NCI-H146 (cell line): ENCODE data around the gene AMFR.
"Not testable (repeated sequence)": the region's sequence is repeated elsewhere in the genome, so short reads cannot be mapped to it uniquely, and the experiment has no call there.

Source experiments
- DNase-seq: peaks from one replicate; lab custom pipeline; 2025; lab: John Stamatoyannopoulos, UW

The AMFR gene

DNA sequence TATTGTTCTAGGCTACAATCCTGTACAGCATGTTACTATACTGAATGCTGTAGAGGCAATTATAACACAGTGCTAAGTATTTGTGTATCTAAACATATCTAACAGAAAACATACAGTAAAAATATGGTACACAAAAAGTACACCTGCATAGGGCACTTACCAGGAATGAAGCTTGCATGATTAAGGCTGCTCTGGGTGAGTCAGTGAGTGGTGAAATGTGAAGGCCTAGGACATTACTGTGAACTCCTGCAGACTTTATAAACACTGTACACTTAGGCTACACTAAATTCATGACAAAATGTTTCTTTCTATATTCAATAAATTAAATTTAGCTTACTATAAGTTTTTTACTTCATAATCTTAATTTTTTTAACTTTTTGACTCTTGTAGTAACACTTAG is 37.1 kb downstream of the AMFR start:
- no peak for DNase-seq

DNA sequence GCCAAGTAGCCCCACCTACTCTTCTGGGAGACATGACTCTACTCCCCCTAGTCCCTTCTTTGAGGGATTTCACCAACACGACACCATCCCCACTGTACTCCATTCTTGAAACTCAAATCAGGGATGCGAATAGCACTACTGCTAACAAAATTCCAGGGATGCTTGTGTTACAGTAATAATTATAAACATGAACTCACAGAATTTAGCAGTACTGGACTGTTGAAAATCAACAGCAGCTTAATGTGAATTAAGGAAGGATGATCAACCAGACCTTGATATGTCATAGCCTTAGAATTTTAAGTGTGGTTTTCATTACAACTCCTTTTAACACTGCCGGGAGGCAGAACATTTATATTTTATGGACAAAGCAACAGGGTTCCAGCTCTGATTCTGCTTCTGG is 37.9 kb downstream of the AMFR start:
- no peak for DNase-seq

GRCh38 chr16:56384074-56384721 is 41.1 kb downstream of the AMFR start:
- DNase-seq, result no peak

GRCh38 chr16:56382901-56383355 is 42.4 kb downstream of the AMFR start:
- DNase-seq, result no peak

DNA sequence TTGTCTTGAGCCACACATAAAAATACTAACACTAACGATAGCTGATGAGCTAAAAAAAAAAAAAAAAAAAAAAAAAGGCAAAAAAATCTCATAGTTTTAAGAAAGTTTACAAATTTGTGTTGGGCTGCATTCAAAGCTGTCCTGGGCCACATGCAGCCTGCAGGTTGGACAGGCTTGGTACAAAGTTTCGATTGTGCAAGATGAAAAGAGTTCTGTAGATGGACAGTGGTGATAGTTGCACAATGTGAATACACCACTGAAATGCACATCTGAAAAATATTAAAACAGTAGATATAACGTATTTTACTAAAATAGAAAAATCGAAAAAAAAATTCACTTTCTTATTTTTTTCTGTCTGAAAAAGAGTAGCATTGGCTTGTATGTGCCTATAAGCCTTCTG is 42.9 kb downstream of the AMFR start:
- no peak for DNase-seq

- not testable (repeated sequence) for DNase-seq
Measured at GRCh38 chr16:56380778-56381485, 44.4 kb downstream of the AMFR start.

GRCh38 chr16:56379044-56379443 is 46.3 kb downstream of the AMFR start:
- not testable (repeated sequence) for DNase-seq

- DNase-seq, result not testable (repeated sequence)
Measured at GRCh38 chr16:56375792-56376191, 49.6 kb downstream of the AMFR start.

GRCh38 chr16:56373003-56373402 is 52.3 kb downstream of the AMFR start:
- no peak for DNase-seq

DNA sequence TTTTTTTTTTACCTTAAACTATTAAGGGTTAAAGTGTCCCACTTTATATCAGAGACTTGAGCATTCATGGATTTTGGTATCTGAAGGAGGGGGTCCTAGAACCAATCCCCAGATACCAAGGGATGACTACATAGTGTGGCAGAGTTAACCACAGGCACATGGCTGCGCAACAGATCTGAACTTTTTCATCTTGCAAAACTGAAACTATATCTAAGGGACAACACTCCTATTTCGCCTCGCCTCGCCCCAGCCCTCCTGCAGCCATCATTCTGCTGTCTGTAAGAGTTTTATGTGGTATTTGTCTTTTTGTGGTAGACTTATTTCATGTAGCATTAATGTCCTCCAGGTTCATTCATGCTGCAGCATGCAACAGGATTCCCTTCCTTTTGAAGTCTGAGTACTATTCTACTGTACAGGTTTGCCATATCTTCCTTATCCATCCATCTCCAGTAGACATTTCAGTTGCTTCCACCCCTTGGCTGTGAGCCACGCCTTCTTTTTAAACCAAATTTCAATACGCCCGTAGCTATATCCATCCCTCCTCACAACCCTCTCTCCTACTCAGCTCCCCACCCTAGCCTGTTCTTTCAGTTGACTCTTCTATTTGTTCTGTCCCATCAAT is 53.2 kb downstream of the AMFR start:
- DNase-seq, result no peak

- no peak for DNase-seq
Measured at GRCh38 chr16:56371660-56371937, 53.7 kb downstream of the AMFR start.

GRCh38 chr16:56370875-56371659 is 54.3 kb downstream of the AMFR start:
- DNase-seq, result no peak

GRCh38 chr16:56370185-56370874 is 55.0 kb downstream of the AMFR start:
- DNase-seq, result no peak

DNA sequence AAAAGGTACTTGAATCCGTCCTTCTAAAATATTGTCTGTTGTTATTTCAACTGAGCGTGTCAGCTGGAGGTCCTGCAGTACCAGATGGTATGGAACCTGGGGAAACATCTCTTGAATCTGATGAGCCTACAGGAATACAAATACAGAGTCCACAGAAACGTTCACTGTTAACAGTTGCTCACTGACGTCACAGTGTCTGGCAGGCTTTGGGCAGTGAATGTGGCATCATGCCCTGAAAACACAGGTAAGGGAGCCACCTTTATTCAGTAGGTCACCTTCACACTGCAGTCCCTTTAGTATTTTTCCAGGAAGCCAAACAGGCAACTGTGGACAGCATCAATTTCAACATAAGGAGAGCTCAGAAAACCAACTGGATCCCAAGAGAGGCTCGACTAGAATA is 56.1 kb downstream of the AMFR start:
- DNase-seq, result no peak

DNA sequence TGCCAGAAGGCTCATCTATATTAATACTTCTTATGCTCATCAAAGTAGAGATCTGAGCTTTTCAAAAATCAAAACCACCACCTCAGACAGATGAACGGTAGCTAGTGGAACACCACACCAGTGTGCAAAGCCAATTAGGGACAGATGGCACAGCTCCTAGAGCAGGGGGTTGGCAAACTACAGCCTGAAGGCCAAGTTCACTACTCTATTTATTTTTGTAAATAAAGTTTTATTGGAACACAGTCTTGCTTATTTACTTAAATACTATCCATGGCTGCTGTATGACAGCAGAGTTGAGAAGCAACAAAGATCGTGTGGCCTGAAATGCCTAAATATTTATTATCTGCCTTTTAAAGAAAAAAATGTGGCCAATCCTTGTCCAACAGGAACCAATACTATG is 56.8 kb downstream of the AMFR start:
- DNase-seq, result no peak

DNA sequence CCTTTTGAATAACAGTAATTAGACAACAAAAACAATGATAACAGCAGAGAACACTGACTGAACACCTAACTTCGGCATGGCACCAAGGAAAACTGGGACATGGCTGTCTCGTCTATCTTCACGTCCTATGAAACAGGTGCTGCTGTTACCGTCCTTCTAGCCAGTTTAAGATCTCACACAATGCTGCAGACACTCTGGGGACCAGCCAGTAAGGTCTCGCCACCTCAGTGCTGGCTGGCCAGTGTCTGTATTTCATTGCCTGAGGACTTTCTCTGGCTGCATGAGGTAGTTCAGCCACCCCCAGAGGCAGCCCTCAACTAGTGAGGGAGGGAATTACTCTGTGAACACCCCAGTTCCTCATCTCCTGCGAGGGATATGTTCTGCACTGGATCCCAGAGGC is 57.6 kb downstream of the AMFR start:
- no peak for DNase-seq

GRCh38 chr16:56366945-56367344 is 58.4 kb downstream of the AMFR start:
- DNase-seq, result no peak

DNA sequence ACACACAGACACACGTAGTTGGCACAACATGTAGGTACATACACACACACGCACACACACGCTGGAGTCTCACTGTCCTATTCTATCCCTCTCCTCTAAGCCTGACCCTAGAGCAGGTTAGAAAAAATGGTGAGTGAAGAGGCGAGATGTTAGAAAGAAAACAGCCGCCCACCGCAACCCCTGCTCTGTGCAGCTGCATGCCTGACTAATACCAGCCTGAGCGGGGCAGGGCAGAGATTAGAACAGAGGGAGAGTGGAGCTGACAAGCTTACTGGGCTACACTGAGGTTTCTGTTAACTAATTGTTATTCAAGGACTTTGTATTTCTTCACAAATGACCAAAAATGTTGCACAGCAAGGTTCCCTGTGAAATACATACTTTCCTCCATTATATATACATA is 59.8 kb downstream of the AMFR start:
- no peak for DNase-seq

DNA sequence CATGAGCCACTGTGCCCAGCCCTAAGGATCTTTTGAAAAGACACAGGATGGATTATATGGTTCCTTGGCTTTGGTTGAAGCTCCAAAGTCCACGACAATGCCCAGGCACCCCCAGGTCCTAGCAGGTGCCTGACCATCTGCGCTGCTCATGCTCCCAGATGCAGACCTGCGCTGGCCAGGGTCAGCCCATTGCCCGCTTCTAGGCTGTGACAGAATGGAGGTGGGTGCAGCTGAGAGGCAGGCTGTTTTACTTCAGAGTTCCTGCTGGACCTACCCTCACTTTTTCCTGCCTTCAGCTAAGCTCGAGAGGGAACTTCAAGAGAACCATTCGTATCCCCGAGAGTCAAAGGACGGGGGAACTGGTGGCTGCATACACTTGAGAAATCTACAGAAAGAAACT is 60.5 kb downstream of the AMFR start:
- no peak for DNase-seq

DNA sequence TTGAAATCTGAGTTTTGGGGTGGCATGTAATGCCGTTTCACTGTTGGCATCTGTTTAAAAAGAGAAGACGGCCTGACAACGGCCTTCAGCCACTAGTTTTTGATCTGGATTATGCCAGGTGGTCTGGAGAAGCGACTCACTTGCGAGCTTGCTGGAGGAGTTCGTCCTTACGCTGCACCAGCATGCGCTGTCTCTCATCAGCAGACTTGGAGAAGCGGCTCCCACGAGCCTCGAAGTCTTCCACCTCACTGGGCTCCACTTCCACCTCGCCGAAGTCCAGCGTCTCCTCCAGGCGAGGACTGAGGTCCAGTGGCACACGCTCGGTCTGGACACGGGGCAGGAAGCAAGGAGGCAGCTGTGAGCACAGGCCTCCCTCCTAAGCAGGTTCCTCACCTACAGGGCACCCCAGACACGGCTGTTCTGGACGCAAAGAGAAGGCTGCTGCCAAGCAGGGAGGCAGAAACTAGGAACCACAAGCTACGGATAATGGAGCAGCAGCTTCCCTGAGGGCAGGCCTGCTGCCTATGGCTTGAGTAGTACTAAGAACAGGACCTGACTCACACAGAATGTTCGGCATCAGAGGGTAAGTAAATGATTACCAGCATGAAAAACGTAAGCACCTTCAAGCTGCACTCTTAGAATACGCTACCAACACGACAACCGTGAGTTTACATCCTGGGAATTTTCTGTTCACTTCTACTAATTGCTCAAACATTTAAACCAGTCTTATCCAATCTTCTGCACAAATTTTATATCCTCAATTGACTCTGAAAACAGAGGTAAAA is 61.4 kb downstream of the AMFR start:
- DNase-seq, result no peak

DNA sequence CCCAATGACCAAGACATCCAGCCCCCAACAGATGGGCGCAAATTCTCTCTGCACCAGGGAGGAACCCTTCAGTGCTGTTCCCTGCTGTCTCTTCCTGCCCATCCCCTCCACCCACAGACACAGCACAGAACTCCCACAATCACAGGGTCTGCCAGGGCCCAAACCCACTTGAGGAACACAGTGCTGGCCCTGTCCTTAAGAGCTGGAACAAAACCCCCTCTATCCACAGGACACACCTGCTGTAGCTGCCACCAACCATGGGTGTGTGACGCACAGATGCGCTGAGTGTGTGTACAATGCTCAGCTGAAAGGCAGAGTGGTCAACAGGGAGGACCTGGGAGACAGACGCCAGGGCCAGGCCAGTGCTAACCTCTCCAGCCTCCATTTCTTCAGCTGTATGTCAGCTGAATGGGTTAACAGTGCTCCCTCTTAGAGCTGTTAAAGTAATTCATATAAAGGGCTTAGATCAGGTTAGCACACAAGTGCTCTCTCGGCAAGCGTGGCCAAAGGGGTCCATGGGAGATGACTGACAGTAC is 62.1 kb downstream of the AMFR start:
- no peak for DNase-seq
